Right lung (tissue), 5 donors: ENCODE results near the gene CCDC33. TPM values are rescaled to one million over a fixed set of nuclear protein-coding genes. Genes with fewer than 3 reads are reported as not detected.

Experiments used
- DNase-seq, 2 donors: peaks; one replicate each; pipeline ENCODE4 v3.0.0-alpha.2; 2013
- polyA plus RNA-seq, 5 donors: library from polyadenylated mRNA; unstranded; fragments of 120-200 nt; gene quantifications; one replicate each; pipeline versions ENCODE4 v1.2.1 to v1.2.3, GENCODE V29; 2013; ENCODE audit warnings: inconsistent platforms in 1 of 5, low replicate concordance in 1 of 5; ENCODE audit not compliant: insufficient read length in 5 of 5, insufficient read depth in 1 of 5

CCDC33 gene
- polyA plus RNA-seq, 5 donors: 0.57 to 2.6 (median 1.8) TPM

- no peak for DNase-seq
Observed at GRCh38 chr15:74258456-74259291, 22.5 kb downstream of the CCDC33 start.

DNA sequence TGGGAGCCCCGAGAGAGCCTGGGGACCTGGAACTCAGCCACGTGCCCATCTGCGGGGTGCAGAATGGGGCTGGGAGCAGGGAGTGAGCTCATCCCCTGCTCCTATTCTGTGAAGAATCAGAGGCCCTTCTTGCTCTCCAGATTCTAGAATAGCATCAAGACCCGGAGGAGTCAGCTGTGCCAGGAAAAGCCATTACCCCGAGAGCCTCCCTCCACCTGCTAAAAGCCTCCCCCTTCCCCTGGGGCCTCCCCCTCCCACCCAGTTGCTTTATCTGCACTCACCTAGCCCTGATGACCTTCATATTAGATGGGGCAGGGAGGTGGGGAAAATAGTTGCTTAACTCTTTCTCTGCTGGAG lies 23.1 kb downstream of the CCDC33 start:
- no peak for DNase-seq

DNA sequence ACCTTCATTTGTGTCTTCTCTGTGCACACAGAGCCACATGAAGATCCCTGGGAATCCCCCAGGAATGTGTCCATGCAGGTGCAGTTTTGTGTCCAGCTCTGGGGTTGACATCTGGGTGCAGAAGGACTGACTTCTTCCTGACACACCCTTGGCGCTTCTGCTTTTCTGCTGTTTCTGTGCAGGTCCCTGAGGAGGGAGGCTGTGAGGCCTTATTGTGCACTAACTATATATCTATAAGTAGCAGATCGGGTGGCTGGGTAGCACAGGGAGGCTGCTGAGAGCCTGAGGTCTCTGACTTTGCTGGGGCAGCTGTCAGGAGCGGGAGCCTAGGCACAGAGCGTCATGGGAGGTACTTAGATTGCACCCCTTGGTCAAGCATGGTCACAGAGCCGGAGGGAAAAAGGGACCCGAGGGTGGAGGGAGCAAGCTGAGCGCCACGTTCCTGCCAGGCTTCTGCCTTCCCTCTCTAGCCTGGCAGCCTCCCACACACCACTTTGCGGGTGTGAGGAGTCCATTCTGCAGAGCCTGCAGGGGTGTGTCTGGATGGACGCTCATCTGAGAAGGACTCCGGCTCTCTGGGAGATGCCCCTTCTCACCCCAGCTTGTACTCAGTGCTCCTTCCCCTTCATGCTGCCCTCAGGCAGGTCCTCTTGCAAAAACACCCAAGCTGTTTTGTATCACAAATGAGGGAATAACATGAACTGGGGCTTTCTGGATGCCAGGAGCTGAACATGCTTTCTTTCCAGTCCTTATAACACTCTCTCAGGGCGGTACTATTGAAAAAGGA lies 23.9 kb downstream of the CCDC33 start:
- no peak for DNase-seq

DNA sequence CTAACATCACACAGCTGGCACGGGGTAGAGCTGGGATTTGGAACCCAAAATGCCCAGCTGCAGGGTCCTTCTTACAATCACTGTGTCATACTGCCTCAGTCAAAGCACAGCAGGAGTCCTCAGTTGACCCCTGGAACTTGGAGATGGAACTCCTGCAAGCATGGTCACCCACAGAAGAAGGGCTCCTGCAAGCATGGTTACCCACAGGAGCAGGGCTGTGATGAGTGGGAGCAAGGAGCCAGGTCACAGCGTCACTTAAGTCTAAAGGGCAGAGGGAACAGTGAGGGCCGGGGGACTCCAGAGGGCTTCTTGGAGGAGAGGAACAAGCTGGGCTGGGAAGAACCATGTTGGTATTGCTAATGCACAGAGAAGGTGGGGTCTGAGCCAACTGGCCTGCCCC lies 24.9 kb downstream of the CCDC33 start:
- no peak for DNase-seq

GRCh38 chr15:74261685-74262084 lies 25.6 kb downstream of the CCDC33 start:
- no peak for DNase-seq

- DNase-seq: no peak
Observed at GRCh38 chr15:74262151-74262550, 26.0 kb downstream of the CCDC33 start.

GRCh38 chr15:74262625-74263024 lies 26.5 kb downstream of the CCDC33 start:
- no peak for DNase-seq

DNA sequence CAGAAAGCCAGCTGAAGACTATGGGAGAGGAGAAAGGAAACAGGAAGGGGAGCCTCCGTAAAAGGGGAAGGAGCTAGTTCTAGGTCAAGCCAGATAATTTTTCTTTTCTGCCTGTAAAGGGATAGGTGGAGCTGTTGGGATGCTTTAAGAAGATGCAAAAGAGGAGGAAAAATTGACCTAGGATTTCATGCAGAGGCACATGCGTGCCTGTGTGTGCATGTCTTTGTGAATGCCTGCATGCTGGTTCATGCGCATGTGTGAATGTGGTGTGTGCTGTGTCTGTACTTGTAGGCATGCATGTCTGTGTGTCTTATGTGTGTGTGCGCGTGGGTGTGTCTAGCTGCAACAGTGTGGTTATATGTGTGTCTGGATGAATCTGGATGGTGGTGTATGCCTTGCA lies 27.3 kb downstream of the CCDC33 start:
- DNase-seq: no peak

DNA sequence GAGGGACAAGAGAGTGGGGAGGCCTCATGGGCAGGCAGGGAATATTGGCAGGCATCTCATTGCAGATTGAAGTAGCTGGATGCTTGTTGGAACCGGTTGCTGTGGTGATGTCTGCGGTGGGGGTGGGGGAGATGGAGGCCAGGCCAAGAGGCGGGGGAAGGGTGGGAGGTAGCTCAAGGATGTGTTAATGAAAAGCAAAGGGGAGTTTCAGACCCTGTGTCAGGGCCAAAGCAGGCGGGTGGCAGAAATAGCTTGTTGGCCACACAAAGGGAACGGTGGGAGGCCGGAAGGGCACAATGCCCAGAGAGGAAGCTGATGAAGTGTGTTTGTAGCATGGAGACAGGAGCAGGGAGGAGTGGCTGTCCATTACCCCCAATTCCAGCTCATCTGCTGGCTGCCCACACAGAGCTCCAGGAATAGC lies 28.0 kb downstream of the CCDC33 start:
- DNase-seq: peak in 1 of 2 donors; percentile 10

DNA sequence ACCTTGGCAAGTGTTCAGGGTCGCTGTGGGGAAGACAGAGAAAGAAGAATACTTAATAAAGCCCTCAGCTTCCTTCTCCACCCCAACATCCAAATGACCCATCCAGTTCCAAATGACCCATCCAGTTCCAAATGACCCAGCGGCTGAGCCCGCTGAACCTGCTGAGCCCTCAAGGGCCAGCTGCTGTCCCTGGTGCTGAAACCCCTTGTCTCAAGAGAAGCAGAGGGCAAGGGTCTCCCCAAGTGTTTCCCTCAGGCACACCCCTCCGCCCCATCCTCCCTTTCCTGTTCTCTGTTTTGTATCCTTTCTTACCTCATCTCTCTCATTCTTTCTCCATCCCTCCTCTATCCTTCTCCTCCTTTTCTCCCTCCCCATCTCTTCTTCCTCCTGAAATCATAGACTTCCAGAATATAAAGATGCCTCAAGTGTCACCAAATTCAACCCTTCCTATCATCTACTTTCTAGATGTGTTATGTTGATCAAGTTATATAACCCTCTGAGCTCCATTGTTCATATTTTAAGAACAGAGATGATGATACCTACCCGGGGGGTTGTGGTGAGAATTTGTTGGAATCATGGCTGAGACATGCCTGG lies 29.0 kb downstream of the CCDC33 start:
- DNase-seq: peak; percentile 16 to 32

GRCh38 chr15:74268020-74268419 lies 31.9 kb downstream of the CCDC33 start:
- DNase-seq: no peak

DNA sequence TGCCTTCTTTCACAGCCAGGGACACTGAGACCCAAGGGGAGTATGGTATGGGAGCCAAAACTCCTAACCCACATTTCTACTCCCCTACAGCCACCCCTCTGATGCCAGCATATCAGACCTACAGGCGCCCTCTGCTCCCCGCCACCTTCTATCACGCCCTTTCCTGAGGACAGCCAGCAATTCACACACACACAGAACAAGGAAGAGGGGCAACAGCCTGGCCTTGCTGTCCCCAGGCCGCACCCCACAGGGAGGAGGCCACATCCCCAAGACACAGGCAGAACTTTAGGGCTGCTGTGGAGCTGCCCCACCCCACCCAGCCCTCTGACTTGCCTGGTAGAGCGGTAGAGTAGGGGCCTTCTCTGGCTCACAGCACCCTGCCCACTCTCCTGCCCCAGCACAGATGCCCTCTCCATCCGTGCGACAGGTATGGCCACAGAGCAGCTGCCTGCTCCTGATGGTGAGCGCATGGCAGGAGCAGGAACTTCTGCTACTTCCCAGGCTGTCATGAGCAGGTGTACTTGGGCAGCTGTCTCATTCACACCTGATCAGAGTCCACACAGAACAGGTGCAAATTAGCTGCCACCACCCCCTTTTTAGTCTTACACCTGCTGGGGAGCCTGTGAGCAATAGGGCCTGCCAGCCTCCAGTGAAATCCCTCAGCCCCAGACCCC lies 33.4 kb downstream of the CCDC33 start:
- DNase-seq: no peak

DNA sequence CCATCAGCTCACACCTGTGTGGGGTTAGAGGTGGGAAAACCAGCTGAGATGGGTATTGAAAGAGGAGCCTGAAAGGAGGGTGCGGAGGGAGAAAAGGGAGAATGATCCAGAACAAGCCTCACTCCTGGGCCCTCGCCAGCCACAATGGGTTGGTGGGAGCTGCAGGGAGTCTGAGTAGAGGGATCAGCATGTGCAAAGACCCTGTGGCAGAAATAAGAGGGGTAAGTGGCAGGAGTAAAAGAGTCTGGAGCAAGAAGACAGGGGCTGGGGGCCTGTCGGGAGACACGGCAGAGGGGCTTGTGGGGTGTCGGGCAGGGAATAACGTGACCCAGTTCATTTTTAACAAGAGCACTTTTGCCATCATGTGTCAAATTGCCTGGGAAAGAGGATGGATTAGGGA lies 34.0 kb downstream of the CCDC33 start:
- DNase-seq: no peak

- no peak for DNase-seq
Observed at GRCh38 chr15:74270854-74271520, 34.9 kb downstream of the CCDC33 start.

DNA sequence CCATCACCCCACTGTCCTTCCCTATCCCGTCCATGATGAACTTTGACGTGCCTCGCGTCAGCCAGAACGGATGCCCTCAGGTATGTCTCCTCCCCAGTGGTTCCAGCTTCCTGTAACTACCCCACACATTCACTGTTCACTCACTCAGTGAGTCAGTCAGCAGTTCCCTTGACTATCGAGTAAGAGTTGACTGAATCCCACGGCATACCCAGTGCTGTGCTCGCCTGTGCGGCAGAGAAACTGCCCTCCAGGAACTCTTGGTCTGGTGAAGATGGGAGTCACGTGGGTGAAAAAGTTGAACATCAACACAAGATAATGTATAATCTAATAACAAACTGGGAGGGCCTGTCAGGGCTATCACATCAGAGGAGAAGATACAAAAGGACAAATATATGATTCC lies 36.7 kb downstream of the CCDC33 start:
- no peak for DNase-seq

DNA sequence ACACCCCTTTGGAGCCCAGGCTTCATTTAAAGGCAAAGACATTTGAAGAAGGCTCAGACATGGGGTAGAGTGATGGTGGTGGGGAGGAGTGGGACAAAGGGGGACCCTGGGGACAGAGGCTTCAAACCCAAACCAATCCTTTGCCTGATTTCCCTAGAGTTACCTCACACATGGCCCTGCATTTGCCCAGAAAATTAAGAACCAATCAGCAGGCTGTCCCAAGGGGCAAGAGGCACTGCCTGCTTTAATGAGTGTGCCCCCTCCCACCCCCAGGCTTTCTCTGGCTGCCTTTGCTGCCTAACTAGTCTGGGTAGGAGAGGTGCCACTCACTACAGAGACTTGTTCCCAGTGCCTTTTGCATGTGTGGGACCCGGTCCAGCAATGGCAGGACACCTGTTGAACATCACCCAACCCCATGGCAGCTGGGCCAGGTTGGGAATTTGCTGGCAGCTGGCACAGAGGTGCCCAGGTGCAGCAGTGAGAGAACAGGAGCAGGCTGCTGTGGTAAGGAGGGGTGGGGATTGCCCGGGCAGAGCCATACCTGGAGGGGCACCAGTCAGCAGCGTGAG lies 38.4 kb downstream of the CCDC33 start:
- DNase-seq: no peak

DNA sequence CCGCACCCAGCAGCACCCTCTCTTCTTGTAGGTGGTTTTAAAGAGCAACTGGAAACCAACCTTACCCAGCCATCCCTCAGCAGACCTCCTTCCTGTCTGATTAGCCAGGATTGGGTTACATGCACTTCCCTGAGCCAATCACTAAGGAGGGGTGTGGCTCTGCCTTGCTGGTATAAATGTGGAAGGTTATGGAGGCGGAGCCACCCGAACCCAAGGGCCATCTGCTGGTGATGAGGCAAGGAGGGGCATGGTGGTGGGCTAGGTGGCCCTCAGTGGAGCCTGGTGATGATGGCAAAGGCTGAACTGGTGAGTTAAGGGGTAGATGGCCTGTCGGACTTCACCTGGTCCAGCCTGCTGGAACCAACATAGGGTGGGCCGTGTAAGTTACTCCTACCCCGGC lies 39.8 kb downstream of the CCDC33 start:
- no peak for DNase-seq

DNA sequence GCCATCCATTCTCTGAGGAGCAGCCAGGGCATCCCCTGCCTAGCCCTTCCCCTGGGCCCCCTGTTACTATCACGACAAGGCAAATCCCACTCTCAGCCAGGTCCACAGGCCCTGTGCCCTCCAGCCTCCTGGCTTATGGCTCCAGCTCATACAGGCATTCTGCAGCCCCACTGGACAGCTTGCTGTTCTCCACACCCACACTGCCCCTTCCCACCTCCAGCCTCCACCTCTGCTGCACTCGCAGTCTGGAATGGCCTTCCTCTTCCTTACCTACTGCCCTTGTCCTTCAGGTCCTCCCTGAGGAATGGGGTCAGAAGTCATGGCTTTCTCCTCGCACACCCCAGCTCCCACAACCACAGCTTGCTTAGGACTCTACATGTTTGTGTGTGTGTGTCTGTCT lies 40.4 kb downstream of the CCDC33 start:
- DNase-seq: no peak

DNA sequence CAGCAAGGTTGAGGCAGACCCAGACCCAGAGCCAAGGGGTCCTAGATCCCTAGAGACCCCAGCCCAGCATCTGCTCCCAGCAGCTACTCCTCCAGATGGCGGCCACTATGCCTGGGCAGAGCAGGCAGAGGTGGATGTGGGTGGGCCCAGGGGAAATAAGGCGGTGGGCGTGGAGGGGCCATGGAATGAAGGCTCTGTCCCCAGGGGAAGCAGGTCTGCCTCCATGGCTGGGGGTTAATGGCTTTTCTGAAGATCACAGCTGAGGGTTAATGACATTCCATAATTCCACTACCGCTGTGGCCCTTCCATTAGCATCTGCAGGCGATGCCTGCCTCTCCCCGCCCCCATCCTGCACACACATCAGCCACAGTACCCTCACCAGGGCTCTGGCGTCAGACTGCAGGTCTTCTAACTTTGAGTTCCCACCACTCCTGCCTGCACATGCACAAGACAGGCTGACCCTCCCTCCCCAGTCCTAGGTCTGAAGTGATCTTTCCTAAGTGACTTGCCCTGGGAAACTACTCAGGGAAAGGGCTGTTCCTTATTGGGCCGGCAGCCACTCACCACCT lies 41.2 kb downstream of the CCDC33 start:
- DNase-seq: no peak

DNA sequence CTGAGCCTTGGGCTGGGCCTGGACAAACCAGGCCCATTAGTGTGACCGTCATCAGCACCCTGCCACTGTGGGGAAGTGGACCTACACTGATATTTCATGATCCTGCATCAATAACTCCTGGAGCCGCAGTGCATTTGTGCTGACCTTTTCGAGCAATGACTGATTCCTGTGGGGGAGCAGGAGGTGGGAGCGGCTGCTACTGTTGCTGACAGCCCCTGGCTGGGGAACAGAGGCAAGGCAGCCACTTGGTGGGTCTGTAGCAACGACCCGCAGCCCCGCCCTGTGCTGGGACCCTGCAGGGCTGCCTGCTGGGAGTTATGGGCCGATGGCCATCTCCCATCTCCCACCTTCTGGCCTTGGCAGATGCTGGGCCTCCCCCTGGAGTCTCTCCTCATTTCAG lies 42.1 kb downstream of the CCDC33 start:
- no peak for DNase-seq
